ENCODE results near the gene EPB41.
"Not testable (repeated sequence)": the region's sequence is repeated elsewhere in the genome, so short reads cannot be mapped to it uniquely, and the experiment has no call there.

EPB41 gene

DNA sequence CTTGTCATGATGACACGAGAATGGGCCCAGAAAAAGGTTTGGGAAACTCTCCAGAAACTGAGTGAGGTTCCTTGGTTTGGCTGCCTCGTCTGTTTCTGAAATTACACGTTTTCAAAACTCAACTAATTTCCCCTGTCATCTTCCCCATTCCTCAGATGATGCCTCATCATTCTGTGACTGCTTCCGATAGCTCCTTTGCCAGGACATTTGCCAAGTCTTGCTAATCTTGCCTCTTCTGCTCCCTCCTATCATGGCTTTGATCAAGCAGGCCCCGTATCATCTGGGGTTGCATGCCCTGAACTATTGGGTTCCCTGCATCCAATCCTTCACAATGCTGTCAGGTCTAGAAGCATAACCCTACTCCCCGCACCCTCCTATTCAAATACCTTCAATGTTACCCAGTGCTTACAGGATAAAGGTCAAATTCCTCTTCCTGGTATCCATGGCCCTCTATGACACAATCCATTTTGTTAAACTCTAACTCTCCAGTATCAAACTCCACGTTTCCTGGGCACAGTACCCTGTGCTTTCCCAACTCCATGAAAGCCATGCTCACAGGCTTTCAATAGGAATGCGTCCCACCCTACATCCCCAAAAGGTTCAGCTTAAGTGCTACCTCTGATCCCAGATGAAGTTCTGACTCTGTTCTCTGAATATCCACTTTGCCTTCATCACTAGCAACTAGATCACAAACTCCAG lies 231.5 kb downstream of the EPB41 start:
- no peak for DNase-seq

DNA sequence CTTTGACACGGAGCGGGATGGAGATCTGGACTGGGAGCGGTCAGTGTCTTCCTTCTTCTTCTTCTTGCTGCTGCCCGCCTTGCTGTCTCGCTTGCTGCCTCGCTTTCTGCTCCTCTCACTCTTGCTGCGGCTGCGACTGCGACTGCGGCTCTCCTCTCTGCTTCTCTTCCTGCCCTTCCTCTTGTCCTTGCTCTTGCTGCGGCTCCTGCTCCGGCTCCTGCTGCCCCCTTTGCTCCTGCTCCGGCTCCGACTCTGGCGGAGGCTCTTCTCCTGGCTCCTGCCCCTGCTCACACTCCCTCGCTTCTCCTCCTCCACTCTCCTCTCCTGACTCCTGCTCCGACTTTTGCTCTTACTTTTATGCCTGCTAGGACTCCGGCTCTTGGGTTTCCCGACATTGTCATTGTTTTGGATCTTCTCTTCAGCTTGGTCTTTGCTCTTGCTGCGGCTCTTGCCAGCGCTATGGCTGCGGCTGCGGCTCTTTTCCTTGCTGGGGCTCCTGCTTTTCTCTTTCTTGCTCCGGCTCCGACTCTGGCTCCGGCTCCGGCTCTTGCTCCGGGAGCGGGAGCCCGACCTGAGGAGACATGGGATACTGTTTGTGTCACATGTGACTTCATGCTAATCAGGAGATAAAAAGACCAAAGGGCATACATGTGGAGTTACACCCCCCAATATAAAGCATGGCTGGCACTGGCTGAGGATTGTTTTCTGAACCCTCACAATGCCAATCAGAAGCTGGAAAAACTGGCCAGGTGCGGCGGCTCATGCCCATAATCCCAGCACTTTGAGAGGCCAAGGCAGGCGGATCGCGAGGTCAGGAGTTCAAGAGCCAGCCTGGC lies 234.5 kb downstream of the EPB41 start:
- DNase-seq: no peak

GRCh38 chr1:29150346-29150745 lies 236.0 kb downstream of the EPB41 start:
- DNase-seq: not testable (repeated sequence)

DNA sequence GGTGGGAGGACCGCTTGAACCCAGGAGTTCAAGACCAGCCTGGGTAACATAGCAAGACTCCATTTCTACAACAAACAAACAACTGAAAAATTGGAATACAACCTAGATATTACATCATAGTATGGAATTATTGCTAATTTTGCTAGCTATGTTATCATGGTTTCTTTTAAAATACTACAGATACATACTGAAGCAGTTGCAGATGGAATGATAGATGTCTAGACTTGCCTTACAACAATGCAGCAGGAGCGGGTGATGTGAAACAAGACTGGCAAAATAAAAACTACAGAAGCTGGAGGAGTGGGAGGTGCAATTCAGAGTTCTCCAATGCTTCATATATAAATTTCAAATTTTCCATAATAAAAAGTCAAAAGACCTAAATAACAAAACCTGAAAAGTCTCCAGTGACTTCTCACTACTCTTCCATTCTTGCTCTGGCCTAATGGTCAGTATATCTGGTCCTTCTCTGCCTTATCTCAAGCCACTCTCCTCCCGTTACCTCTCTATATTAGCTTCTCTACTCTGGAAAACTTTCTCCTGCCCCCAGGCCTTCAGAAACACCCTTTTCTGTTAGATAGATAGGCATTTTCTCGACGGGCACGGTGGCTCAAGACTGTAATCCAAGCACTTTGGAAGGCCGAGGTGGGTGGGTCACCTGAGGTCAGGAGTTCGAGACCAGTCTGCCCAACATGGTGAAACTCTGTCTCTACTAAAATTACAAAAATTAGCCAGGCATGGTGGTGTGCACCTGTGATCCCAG lies 237.9 kb downstream of the EPB41 start:
- DNase-seq: no peak

DNA sequence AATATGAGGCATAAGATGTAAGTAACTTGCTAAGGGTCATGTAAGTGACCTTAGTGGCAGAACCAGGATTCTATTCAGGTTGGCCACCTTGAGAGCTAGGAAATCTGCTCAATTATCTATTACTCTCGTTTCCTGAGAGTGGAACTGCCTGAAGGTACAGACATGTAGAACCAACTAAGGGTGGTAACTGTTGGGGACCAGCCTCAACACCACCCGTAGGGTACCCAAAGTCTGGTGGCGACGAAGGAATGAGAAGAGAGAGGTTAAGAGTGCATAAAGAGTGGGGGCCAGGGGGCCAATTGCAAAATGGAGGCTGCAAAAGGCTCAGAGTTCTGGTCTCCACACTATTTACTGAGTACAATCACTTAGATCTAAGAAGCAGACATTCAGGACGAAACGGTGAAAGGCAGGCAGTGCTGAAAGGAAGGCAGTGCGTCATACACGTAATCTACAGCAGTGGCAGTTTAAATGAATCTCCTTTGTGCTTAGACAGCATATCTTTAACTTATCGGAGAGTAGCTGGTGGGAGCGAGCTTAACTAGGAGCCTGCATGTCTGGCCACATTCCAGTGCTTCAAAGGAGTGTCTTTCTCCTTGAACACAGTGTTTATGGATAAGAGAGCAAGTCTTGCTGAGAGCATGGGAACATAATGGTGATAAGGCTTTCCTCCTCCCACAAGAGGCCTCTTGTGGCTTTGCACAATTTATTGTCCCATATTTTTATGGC lies 242.3 kb downstream of the EPB41 start:
- no peak for DNase-seq

DNA sequence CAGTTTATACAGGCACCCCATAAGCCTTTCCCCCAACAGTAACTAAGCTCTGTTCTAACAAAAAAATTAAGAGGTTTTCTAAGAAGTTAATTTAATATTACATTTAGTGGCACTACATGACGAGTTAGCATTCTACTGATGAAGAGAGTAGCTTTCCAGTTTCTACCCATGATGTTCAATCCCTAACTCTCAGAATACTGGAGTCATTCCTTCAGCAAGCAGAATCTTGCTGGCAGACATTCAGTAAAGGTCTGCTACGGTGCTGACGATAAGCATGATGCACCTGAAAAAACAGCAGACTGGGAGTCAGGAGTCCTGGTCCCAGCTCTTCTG lies 242.9 kb downstream of the EPB41 start:
- DNase-seq: no peak

DNA sequence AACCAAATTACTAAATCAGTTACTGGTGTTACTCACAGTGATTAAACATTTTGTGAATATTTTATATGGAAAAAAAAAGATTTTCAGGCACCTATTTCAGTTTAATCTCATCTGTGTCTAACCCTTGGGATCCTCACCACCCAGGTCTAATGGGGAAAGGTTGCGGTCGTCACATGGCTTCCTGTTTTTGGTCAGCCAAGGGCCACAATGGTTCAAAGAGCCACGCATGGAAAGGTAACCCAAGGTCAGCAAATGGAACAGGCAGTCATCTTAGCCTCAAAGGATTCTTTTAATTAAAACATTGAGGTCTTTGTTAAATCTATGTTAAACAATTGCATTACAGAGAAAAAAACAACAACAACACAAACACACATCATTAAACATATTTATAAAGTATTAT lies 245.4 kb downstream of the EPB41 start:
- DNase-seq: no peak

DNA sequence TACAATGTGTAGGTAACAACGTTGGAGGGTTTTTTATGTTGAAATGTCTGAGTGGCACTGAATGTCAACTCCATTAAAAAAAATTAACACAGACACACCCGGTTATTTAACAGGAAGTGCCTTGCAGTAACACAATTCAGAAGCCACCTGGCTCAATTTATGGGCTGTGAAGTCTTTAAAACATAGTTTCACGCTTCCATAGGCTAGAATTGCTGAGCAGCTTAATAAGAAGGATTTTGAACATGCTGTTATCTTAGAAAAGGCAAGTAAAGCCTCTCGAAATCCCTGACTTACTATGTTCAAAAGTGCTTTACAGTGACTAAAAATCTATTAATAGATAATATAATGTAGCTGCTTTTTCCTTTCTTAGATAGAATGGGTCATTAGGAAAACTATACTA lies 247.7 kb downstream of the EPB41 start:
- DNase-seq: no peak

GRCh38 chr1:29162476-29163138 lies 248.2 kb downstream of the EPB41 start:
- no peak for DNase-seq

DNA sequence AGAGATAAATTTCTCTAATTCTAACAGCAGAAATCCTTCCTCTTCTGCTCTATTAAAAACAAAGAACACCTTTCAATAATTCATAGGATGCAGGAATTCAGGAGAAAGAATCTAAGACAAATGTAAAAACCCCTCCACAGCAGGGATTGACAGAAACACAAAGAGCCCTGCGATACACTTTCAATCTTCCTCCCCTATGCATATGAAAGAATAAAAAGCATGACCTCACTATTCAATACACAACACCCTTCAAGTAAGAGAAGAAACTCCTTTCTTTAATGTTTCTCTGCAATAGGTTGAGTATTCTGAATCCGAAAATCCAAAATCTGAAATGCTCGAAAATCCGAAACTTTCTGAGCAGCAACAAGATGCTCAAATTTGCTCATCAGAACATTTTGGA lies 250.2 kb downstream of the EPB41 start:
- no peak for DNase-seq

DNA sequence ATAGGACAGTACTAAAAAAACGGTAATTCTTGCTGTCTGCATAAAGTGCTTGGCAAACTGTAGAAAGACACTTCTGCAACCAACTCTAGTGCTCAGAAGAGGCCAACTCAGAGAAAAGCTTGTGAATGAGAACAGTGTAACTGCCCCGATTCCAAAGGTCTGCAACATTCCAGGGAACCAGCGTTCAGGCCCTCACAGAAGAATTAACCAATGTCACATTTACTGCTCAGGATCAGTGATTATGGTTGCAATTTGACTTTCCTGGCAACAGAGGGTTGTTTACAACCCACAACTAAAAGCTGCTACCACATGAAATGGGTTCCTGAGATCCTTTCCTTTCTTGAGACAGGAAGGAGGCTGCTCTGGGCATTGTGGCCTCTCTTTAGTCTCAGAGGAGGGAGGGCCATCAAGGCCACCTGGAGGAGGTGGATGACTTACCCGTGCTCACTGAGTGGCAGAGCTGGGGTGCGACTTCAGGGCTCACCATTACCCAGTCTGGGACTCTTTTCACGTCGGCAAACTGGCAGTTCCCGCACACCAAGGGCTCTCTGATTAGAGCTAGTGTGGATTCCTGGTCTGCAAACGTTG lies 252.0 kb downstream of the EPB41 start:
- DNase-seq: no peak

DNA sequence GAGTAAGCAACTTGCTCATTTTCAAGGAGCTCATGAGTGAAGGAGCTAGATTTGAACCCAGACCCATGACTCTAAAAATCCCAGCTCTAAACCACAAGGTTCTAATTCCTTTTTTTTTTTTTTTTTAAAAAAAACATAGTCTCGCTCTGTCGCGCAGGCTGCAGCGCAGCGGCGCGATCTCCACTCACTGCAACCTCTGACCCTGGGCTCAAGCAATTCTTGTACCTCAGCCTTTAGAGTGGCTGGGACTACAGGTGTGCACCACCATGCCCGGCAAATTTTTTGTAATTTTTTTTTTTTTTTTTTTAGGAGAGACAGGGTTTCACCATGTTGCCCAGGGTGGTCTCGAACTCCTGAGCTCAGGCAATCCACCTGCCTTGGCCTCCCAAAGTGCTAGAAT lies 253.5 kb downstream of the EPB41 start:
- no peak for DNase-seq
